ENCODE data around the gene CALM3. TPM values are rescaled to one million over a fixed set of nuclear protein-coding genes. Genes with fewer than 3 reads are reported as not detected.

CALM3 gene
- total and polyA plus RNA-seq, 2 of the 4 experiments (the other 2 are of a cell fraction) = 91.6 to 501 TPM

DNA sequence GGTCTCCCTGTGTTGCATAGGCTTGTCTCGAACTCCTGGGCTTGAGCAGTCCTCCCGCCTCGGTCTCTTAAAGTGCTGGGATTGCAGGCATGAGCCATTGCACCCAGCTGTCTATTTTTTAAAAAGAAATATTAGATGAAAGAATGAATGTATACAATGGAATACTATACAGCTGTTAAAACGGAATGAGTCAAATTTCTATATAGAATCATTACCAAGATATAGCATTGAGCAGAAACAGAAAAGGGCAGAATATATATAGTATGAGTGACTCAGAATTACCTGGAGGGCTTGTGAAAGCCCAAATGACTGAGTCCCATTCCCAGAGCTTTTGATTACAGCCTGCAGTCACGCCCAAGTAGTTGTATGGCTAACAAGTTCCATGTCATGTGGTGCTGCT is 55.4 kb downstream of the CALM3 start:
- Histone ChIP-seq H3K4ac (ENCODE audit: low read depth, low read length) (no peak overlapping the region), H2BK15ac (ENCODE audit: low read depth, low read length) (no peak overlapping the region), H2BK5ac (ENCODE audit: low read depth, low read length, poor library complexity, severe bottlenecking) (no peak overlapping the region), H3K9me3 (ENCODE audit: control insufficient read depth, insufficient read depth, low read length) (no peaks in the 10 kb centered on the region), H2AFZ (replicated peaks; ENCODE audit: low read length, poor library complexity) (no peak overlapping the region), H2BK120ac (ENCODE audit: low read depth, low read length) (no peak overlapping the region), H3K4me2 (ENCODE audit: low read depth, low read length) (no peak overlapping the region), H4K20me1 (ENCODE audit: insufficient read depth, low read length) (no peaks in the 10 kb centered on the region), H3K14ac (replicated peaks; ENCODE audit: low read depth, low read length) (no peak overlapping the region), H3K79me1 (ENCODE audit: low read depth in 1 of 2, low read length in 2 of 2) (peaks cover 0 to 14% of the 10 kb centered on the region in 2 experiments; a peak in 1 of 4 replicates), H3K9me1 (ENCODE audit: insufficient read depth, low read length) (0 out of 2 replicates have a peak, but pooled peaks cover 3% of the 10 kb centered on the region), H4K5ac (ENCODE audit: low read depth, low read length) (no peak overlapping the region), H3K4me1 (ENCODE audit: control insufficient read depth, insufficient read depth, low read length) (peaks cover 4% of the 10 kb centered on the region), H3K23ac (ENCODE audit: low read depth, low read length) (no peak overlapping the region), H3K56ac (ENCODE audit: extremely low read depth, insufficient read depth, low read length) (no peak overlapping the region), H3K27ac (ENCODE audit: insufficient read depth, low read length) (no peak overlapping the region), H2BK20ac (ENCODE audit: low read depth, low read length) (no peak overlapping the region), H3K36me3 (ENCODE audit: control insufficient read depth, insufficient read depth, low read length) (peaks cover 2% of the 10 kb centered on the region; the same call in 1 of the 2 replicates), H2AK9ac (replicated peaks; ENCODE audit: low read depth, low read length, poor library complexity) (no peak overlapping the region), H3K27me3 (ENCODE audit: control insufficient read depth, insufficient read depth, low read length) (no peaks in the 10 kb centered on the region), H3K4me3 (ENCODE audit: insufficient read depth, low read depth, low read length) (no peak overlapping the region), H3K9ac (ENCODE audit: low read depth, low read length) (no peak overlapping the region), H4K8ac (ENCODE audit: low read depth in 2 of 2, low read length in 2 of 2) (no peak overlapping the region), H4K91ac (ENCODE audit: insufficient read depth, low read depth, low read length) (no peak overlapping the region), H3K18ac (ENCODE audit: low read depth, low read length) (no peak overlapping the region), H2AK5ac (ENCODE audit: low read depth, low read length) (no peak overlapping the region)
- ATAC-seq (ENCODE audit: low read depth) (no peak), DNase-seq (no peak)
- intact Hi-C loops (cut with micrococcal nuclease) (no loop called here), dilution Hi-C loops (cut with HindIII; ENCODE audit: low sequenced_read_pairs, unreplicated experiment) (no loop called here), in situ Hi-C loops (cut with MboI; ENCODE audit: low sequenced_read_pairs) (no loop called here)
- no TSS peak for BruUV-seq (replicated peaks)
- TF ChIP-seq SMC3 (IDR thresholded peaks at IDR 0.05; ENCODE audit: low read depth, low read length) = no peak
- TF ChIP-seq MAZ (IDR thresholded peaks at IDR 0.05; ENCODE audit: borderline replicate concordance, low read depth, low read length) = no peak
- no peak for TF ChIP-seq NFE2L2 (IDR thresholded peaks at IDR 0.05; ENCODE audit: low read depth, low read length)
- no peak for TF ChIP-seq RCOR1 (IDR thresholded peaks at IDR 0.05; ENCODE audit: insufficient replicate concordance, low read length)
- TF ChIP-seq CHD1 (IDR thresholded peaks at IDR 0.05; ENCODE audit: low read depth, low read length) = no peak
- no peak for TF ChIP-seq MXI1 (IDR thresholded peaks at IDR 0.05; ENCODE audit: borderline replicate concordance, low read depth, low read length)
- TF ChIP-seq BHLHE40 (IDR thresholded peaks at IDR 0.05; ENCODE audit: low read depth, low read length) = no peak
- no peak for TF ChIP-seq MAFK (IDR thresholded peaks at IDR 0.05; ENCODE audit: low read depth, low read length)
- TF ChIP-seq CTCF (conservative IDR thresholded peaks at IDR 0.05; ENCODE audit: low read depth, low read length) = no peak
- no peak for TF ChIP-seq CEBPB (IDR thresholded peaks at IDR 0.05; ENCODE audit: low read depth, low read length)
- no peak for TF ChIP-seq FOS (IDR thresholded peaks at IDR 0.05; ENCODE audit: low read depth, low read length)
- TF ChIP-seq, protein P1, sequence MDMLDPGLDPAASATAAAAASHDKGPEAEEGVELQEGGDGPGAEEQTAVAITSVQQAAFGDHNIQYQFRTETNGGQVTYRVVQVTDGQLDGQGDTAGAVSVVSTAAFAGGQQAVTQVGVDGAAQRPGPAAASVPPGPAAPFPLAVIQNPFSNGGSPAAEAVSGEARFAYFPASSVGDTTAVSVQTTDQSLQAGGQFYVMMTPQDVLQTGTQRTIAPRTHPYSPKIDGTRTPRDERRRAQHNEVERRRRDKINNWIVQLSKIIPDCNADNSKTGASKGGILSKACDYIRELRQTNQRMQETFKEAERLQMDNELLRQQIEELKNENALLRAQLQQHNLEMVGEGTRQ (IDR thresholded peaks at IDR 0.05; ENCODE audit: low read depth, low read length) = no peak
- TF ChIP-seq RFX5 (IDR thresholded peaks at IDR 0.05; ENCODE audit: low read depth, low read length) = no peak
- no peak for TF ChIP-seq POLR2A (IDR thresholded peaks at IDR 0.05; ENCODE audit: low read depth, low read length)
- no peak for TF ChIP-seq RAD21 (IDR thresholded peaks at IDR 0.05; ENCODE audit: low read length)
- TF ChIP-seq ELK1 (IDR thresholded peaks at IDR 0.05; ENCODE audit: borderline replicate concordance, low read depth, low read length) = no peak
- POLR2A ChIA-PET (ENCODE audit: unreplicated experiment) = interaction anchor here (0.6 kb wide), 1 partner anchor 17 kb away, joined by 3 read pairs; no protein-coding TSS in a partner anchor
- CTCF ChIA-PET = no interaction called here
- WGBS, 2 experiments (ENCODE audit: extremely low coverage in 2 of 2, insufficient read length in 1 of 2) = no CpG with 5 or more reads among the region's 5 CpGs

All from IMR-90 (cell line).